Mucosa of gallbladder (tissue), 1 donor: ENCODE results near the gene HS6ST1. TPM values are rescaled to one million over a fixed set of nuclear protein-coding genes. Genes with fewer than 3 reads are reported as not detected.
"Not testable (repeated sequence)": the region's sequence is repeated elsewhere in the genome, so short reads cannot be mapped to it uniquely, and the experiment has no call there.

Source experiments
- DNase-seq: peaks from one replicate; pipeline ENCODE4 v3.0.0-alpha.2; 2020; ENCODE audit warnings: low spot score
- total RNA-seq: library from RNA; stranded (reverse); gene quantifications from one replicate; pipeline ENCODE4 v1.2.1, GENCODE V29; 2021
- donor health status: DM: no; HTN: no; CAD: no.

The HS6ST1 gene
- total RNA-seq, 1 donor from 2014 or later = 90.1 TPM

GRCh38 chr2:128321784-128322714 lies 3.4 kb upstream of the HS6ST1 start:
- peak; percentile 87 for DNase-seq

- DNase-seq = peak; percentile 9
Measured at GRCh38 chr2:128320906-128321771, 2.5 kb upstream of the HS6ST1 start.

GRCh38 chr2:128320192-128320905 lies 1.7 kb upstream of the HS6ST1 start:
- DNase-seq = no peak

GRCh38 chr2:128319631-128320191 lies 1.0 kb upstream of the HS6ST1 start:
- no peak for DNase-seq

GRCh38 chr2:128318245-128318644 lies 423 bp downstream of the HS6ST1 start:
- DNase-seq = peak; percentile 15

- not testable (repeated sequence) for DNase-seq
Measured at GRCh38 chr2:128317899-128318225, 806 bp downstream of the HS6ST1 start.

GRCh38 chr2:128317181-128317898 lies 1.3 kb downstream of the HS6ST1 start:
- peak; percentile 14 for DNase-seq

GRCh38 chr2:128316777-128317180 lies 1.9 kb downstream of the HS6ST1 start:
- DNase-seq = peak; percentile 10

GRCh38 chr2:128315829-128316776 lies 2.6 kb downstream of the HS6ST1 start:
- peak; percentile 13 for DNase-seq

GRCh38 chr2:128315122-128315828 lies 3.4 kb downstream of the HS6ST1 start:
- DNase-seq = peak; percentile 9

GRCh38 chr2:128314348-128315121 lies 4.1 kb downstream of the HS6ST1 start:
- DNase-seq = peak; percentile 9

GRCh38 chr2:128313931-128314347 lies 4.7 kb downstream of the HS6ST1 start:
- DNase-seq = no peak

- peak; percentile 15 for DNase-seq
Measured at GRCh38 chr2:128313091-128313836, 5.4 kb downstream of the HS6ST1 start.

GRCh38 chr2:128312411-128312810 lies 6.3 kb downstream of the HS6ST1 start:
- no peak for DNase-seq

GRCh38 chr2:128311755-128312341 lies 6.8 kb downstream of the HS6ST1 start:
- no peak for DNase-seq

GRCh38 chr2:128311216-128311754 lies 7.4 kb downstream of the HS6ST1 start:
- DNase-seq = no peak

- no peak for DNase-seq
Measured at GRCh38 chr2:128310761-128311160, 7.9 kb downstream of the HS6ST1 start.
